Mesenchymal stem cell (in vitro differentiated cells and primary cell): ENCODE measurements around the gene TKTL1.

Experiments used
- DNase-seq: peaks from one replicate; pipeline ENCODE4 v3.0.0-alpha.2; 2013
- H2AFZ ChIP-seq: one replicate; pipeline ENCODE4 v1.6.1; 2013; ENCODE audit warnings: low read depth, mild to moderate bottlenecking, control low read depth, inconsistent platforms, low read length, moderate library complexity
- H2AK5ac ChIP-seq: 2 replicates; pipeline ENCODE4 v1.6.1; 2013; ENCODE audit warnings: low read length, moderate library complexity, mild to moderate bottlenecking, inconsistent platforms; ENCODE audit not compliant: severe bottlenecking
- H2BK120ac ChIP-seq: one replicate; pipeline ENCODE4 v1.6.1; 2013; ENCODE audit warnings: low read depth, mild to moderate bottlenecking, inconsistent platforms, low read length, moderate library complexity
- H2BK12ac ChIP-seq, 2 experiments: one replicate each; pipeline ENCODE4 v1.6.1; 2013; ENCODE audit warnings: inconsistent platforms in 2 of 2, low read length in 2 of 2, mild to moderate bottlenecking in 2 of 2, moderate library complexity in 2 of 2, control low read depth in 1 of 2
- H2BK15ac ChIP-seq: one replicate; pipeline ENCODE4 v1.6.1; 2013; ENCODE audit warnings: mild to moderate bottlenecking, low read depth, inconsistent platforms; ENCODE audit not compliant: poor library complexity, severe bottlenecking
- H2BK5ac ChIP-seq: 2 replicates; pipeline ENCODE4 v1.6.1; 2013; ENCODE audit warnings: low read depth, mild to moderate bottlenecking, low read length, control low read depth, inconsistent platforms; ENCODE audit not compliant: poor library complexity, severe bottlenecking
- H3K14ac ChIP-seq, 2 experiments: one replicate each; pipeline ENCODE4 v1.6.1; 2013; ENCODE audit warnings: inconsistent platforms in 2 of 2, low read length in 2 of 2, control low read depth in 1 of 2, mild to moderate bottlenecking in 1 of 2, moderate library complexity in 1 of 2
- H3K18ac ChIP-seq, 2 experiments: one replicate each; pipeline ENCODE4 v1.6.1; 2013; ENCODE audit warnings: inconsistent platforms in 2 of 2, low read length in 2 of 2, control low read depth in 1 of 2, low read depth in 1 of 2, mild to moderate bottlenecking in 1 of 2
- H3K23ac ChIP-seq, 2 experiments: one replicate each; pipeline ENCODE4 v1.6.1; 2013; ENCODE audit warnings: inconsistent platforms in 2 of 2, low read length in 2 of 2, mild to moderate bottlenecking in 2 of 2, moderate library complexity in 2 of 2, control low read depth in 1 of 2
- H3K27ac ChIP-seq: 2 replicates; pipeline ENCODE4 v1.5.1; 2013; ENCODE audit warnings: mild to moderate bottlenecking, moderate library complexity, low read length, control low read depth, inconsistent platforms; ENCODE audit not compliant: poor library complexity, severe bottlenecking
- H3K27me3 ChIP-seq, 2 experiments: 2 replicates each; pipeline versions ENCODE4 v1.6.1 to v1.7.0; 2013; ENCODE audit warnings: low read length in 2 of 2, mild to moderate bottlenecking in 2 of 2, moderate library complexity in 2 of 2, control low read depth in 1 of 2, inconsistent platforms in 1 of 2; ENCODE audit not compliant: control insufficient read depth in 1 of 2, insufficient read depth in 1 of 2
- H3K36me3 ChIP-seq, 2 experiments: 2 replicates each; pipeline versions ENCODE4 v1.6.1 to v1.7.0; 2013; ENCODE audit warnings: low read length in 2 of 2, control low read depth in 1 of 2, inconsistent platforms in 1 of 2, low read depth in 1 of 2, mild to moderate bottlenecking in 1 of 2; ENCODE audit not compliant: insufficient read depth in 2 of 2, control insufficient read depth in 1 of 2
- H3K4ac ChIP-seq, 2 experiments: one replicate each; pipeline ENCODE4 v1.6.1; 2013; ENCODE audit warnings: inconsistent platforms in 2 of 2, low read length in 2 of 2, mild to moderate bottlenecking in 2 of 2, moderate library complexity in 2 of 2, control low read depth in 1 of 2, low read depth in 1 of 2
- H3K4me1 ChIP-seq: 2 replicates; pipeline ENCODE4 v1.6.1; 2013; ENCODE audit warnings: low read depth, low read length, control low read depth; ENCODE audit not compliant: control insufficient read depth, insufficient read depth
- H3K4me2 ChIP-seq: 2 replicates; pipeline ENCODE4 v1.6.1; 2013; ENCODE audit warnings: low read length, mild to moderate bottlenecking, inconsistent platforms; ENCODE audit not compliant: poor library complexity, severe bottlenecking
- H3K4me3 ChIP-seq, 2 experiments: 2 replicates each; pipeline versions ENCODE4 v1.5.1 to v1.7.0; 2013; ENCODE audit warnings: low read length in 2 of 2, mild to moderate bottlenecking in 2 of 2, control low read depth in 1 of 2, low read depth in 1 of 2; ENCODE audit not compliant: insufficient read depth in 1 of 2
- H3K79me1 ChIP-seq: replicated peaks from 2 replicates; pipeline ENCODE4 v1.6.1; 2013; ENCODE audit warnings: mild to moderate bottlenecking, control low read depth, low read length, inconsistent platforms; ENCODE audit not compliant: poor library complexity, severe bottlenecking
- H3K9ac ChIP-seq: 2 replicates; pipeline ENCODE4 v1.7.0; 2013; ENCODE audit warnings: mild to moderate bottlenecking, low read length, moderate library complexity
- H3K9me3 ChIP-seq: 2 replicates; pipeline ENCODE4 v1.7.0; 2013; ENCODE audit warnings: mild to moderate bottlenecking, low read length; ENCODE audit not compliant: control insufficient read depth
- H4K8ac ChIP-seq: one replicate; pipeline ENCODE4 v1.6.1; 2013; ENCODE audit warnings: inconsistent platforms, mild to moderate bottlenecking, low read length, moderate library complexity
- H4K91ac ChIP-seq: one replicate; pipeline ENCODE4 v1.6.1; 2013; ENCODE audit warnings: mild to moderate bottlenecking, low read length, inconsistent platforms
- WGBS: methylation state at CpG from one replicate; pipeline ENCODE4 v1.1.7; 2013; ENCODE audit warnings: mixed read lengths; 5-methylcytosine and 5-hydroxymethylcytosine counted together

TKTL1 gene

GRCh38 chrX:154328646-154329045 is 33.1 kb downstream of the TKTL1 start:
- Histone ChIP-seq H4K91ac (no peak overlapping the region), H2AFZ (no peak overlapping the region), H2BK5ac (no peak overlapping the region), H3K79me1 (no peaks in the 10 kb centered on the region), H4K8ac (no peak overlapping the region), H3K9me3 (no peaks in the 10 kb centered on the region), H3K4me1 (peaks cover 12% of the 10 kb centered on the region), H2BK15ac (no peak overlapping the region), H3K14ac (peak overlapping the region in 1 of 2 experiments; percentile 36), H2BK120ac (no peak overlapping the region), H2BK12ac (no peak overlapping the region), H3K23ac (no peak overlapping the region), H3K4me2 (no peak overlapping the region), H3K18ac (no peak overlapping the region), H3K36me3 (no peaks in the 10 kb centered on the region), H3K9ac (no peak overlapping the region), H3K4me3 (no peak overlapping the region), H2AK5ac (no peak overlapping the region), H3K27me3 (peaks cover 10 to 87% of the 10 kb centered on the region in 2 experiments), H3K4ac (no peak overlapping the region), H3K27ac (no peak overlapping the region)
- WGBS = 100% methylated on average over 5 of the region's 5 CpGs
- DNase-seq = no peak

- H3K4me3 ChIP-seq = no peak overlapping the region
- WGBS = 87% methylated on average over 7 of the region's 10 CpGs
- H3K4me1 ChIP-seq = peaks cover 10% of the 10 kb centered on the region
These were observed 33.7 kb downstream of the TKTL1 start for GRCh38 chrX:154329294-154329693.

GRCh38 chrX:154332561-154332960 is 37.0 kb downstream of the TKTL1 start:
- H3K27me3 ChIP-seq = peaks cover 10 to 59% of the 10 kb centered on the region in 2 experiments
- H2BK12ac ChIP-seq = no peak overlapping the region
- H2AFZ ChIP-seq = no peak overlapping the region
- H3K4me3 ChIP-seq = no peak overlapping the region
- H3K36me3 ChIP-seq = no peaks in the 10 kb centered on the region
- no peak overlapping the region for H3K18ac ChIP-seq
- no peak for DNase-seq
- H3K4ac ChIP-seq = no peak overlapping the region
- no peak overlapping the region for H3K23ac ChIP-seq
- H3K4me2 ChIP-seq = no peak overlapping the region
- no peak overlapping the region for H2AK5ac ChIP-seq
- no peaks in the 10 kb centered on the region for H3K4me1 ChIP-seq
- H3K9ac ChIP-seq = no peak overlapping the region
- H2BK5ac ChIP-seq = no peak overlapping the region
- H3K27ac ChIP-seq = no peak overlapping the region
- H4K8ac ChIP-seq = no peak overlapping the region
- H3K9me3 ChIP-seq = no peaks in the 10 kb centered on the region
- H2BK15ac ChIP-seq = no peak overlapping the region
- no peak overlapping the region for H3K14ac ChIP-seq
- WGBS = 96% methylated on average over 25 of the region's 29 CpGs
- H3K79me1 ChIP-seq = no peaks in the 10 kb centered on the region
- H2BK120ac ChIP-seq = no peak overlapping the region
- H4K91ac ChIP-seq = no peak overlapping the region

More at GRCh38 chrX:154329294-154329693, 33.7 kb downstream of the TKTL1 start:
- H3K36me3 ChIP-seq = no peaks in the 10 kb centered on the region
- no peak overlapping the region for H2BK120ac ChIP-seq
- no peak overlapping the region for H2BK12ac ChIP-seq
- H2BK5ac ChIP-seq = no peak overlapping the region
- H3K23ac ChIP-seq = no peak overlapping the region
- H3K79me1 ChIP-seq = no peaks in the 10 kb centered on the region
- no peak overlapping the region for H3K18ac ChIP-seq
- H2AK5ac ChIP-seq = no peak overlapping the region
- H4K91ac ChIP-seq = no peak overlapping the region
- H3K4me2 ChIP-seq = no peak overlapping the region
- H3K14ac ChIP-seq = no peak overlapping the region
- no peak overlapping the region for H3K9ac ChIP-seq
- no peak overlapping the region for H3K27ac ChIP-seq
- no peak overlapping the region for H3K4ac ChIP-seq
- H3K27me3 ChIP-seq = peaks cover 10 to 82% of the 10 kb centered on the region in 2 experiments
- no peak overlapping the region for H4K8ac ChIP-seq
- no peak overlapping the region for H2AFZ ChIP-seq
- H3K9me3 ChIP-seq = no peaks in the 10 kb centered on the region
- no peak for DNase-seq
- no peak overlapping the region for H2BK15ac ChIP-seq

- 93% methylated on average over 6 of the region's 9 CpGs for WGBS
- H3K27ac ChIP-seq = no peak overlapping the region
- no peak overlapping the region for H3K9ac ChIP-seq
- H4K91ac ChIP-seq = no peak overlapping the region
- no peak overlapping the region for H2AFZ ChIP-seq
- H2AK5ac ChIP-seq = no peak overlapping the region
- H3K14ac ChIP-seq = no peak overlapping the region
- no peaks in the 10 kb centered on the region for H3K36me3 ChIP-seq
- no peak overlapping the region for H2BK120ac ChIP-seq
- H3K27me3 ChIP-seq = peaks cover 7 to 54% of the 10 kb centered on the region in 2 experiments
- H3K79me1 ChIP-seq = no peaks in the 10 kb centered on the region
- H3K4ac ChIP-seq = no peak overlapping the region
- H3K4me2 ChIP-seq = no peak overlapping the region
- no peak for DNase-seq
- H2BK5ac ChIP-seq = no peak overlapping the region
- H3K4me3 ChIP-seq = no peak overlapping the region
- no peak overlapping the region for H2BK15ac ChIP-seq
- H3K18ac ChIP-seq = no peak overlapping the region
- no peaks in the 10 kb centered on the region for H3K9me3 ChIP-seq
- H3K23ac ChIP-seq = no peak overlapping the region
- H2BK12ac ChIP-seq = no peak overlapping the region
- no peaks in the 10 kb centered on the region for H3K4me1 ChIP-seq
- H4K8ac ChIP-seq = no peak overlapping the region
These were observed 37.5 kb downstream of the TKTL1 start for GRCh38 chrX:154333116-154333515.
